Progenitor cell of endocrine pancreas (in vitro differentiated cells): ENCODE results near the gene TMC6. TPM values are rescaled to one million over a fixed set of nuclear protein-coding genes. Genes with fewer than 3 reads are reported as not detected.
A peak's percentile ranks its signal among the peaks of the same experiment; 100 is the strongest.

Experiments
- DNase-seq: peaks from one replicate; pipeline ENCODE4 v3.0.0; 2021; ENCODE audit warnings: low spot score; ENCODE audit not compliant: unreplicated experiment
- H3K27ac Mint-ChIP-seq: 2 replicates; pipeline ENCODE4 v1.8.0; 2021; ENCODE audit warnings: mild to moderate bottlenecking, moderate library complexity, mixed read lengths
- H3K27me3 Mint-ChIP-seq: 2 replicates; pipeline ENCODE4 v1.8.0; 2021; ENCODE audit warnings: mixed read lengths
- H3K36me3 Mint-ChIP-seq: 2 replicates; pipeline ENCODE4 v1.8.0; 2022; ENCODE audit warnings: mixed read lengths; ENCODE audit not compliant: insufficient read depth
- H3K4me1 Mint-ChIP-seq: 2 replicates; pipeline ENCODE4 v1.8.0; 2021; ENCODE audit warnings: low read depth, mixed read lengths
- H3K4me3 Mint-ChIP-seq: 2 replicates; pipeline ENCODE4 v1.8.0; 2021; ENCODE audit warnings: low read depth, mild to moderate bottlenecking, moderate library complexity, mixed read lengths
- H3K9me3 Mint-ChIP-seq: 2 replicates; pipeline ENCODE4 v1.8.0; 2021; ENCODE audit warnings: low read depth, mixed read lengths
- total RNA-seq: library from RNA; stranded (reverse); gene quantifications from 2 replicates; pipeline ENCODE4 v1.2.1, GENCODE V29; 2021
- TF ChIP-seq, protein P1 (sequence below): fragments of 200-600 bp; sonication (generic); IDR thresholded peaks from one replicate; pipeline ENCODE4 v1.5.0; 2021; ENCODE audit warnings: antibody characterized with exemption, mild to moderate bottlenecking; ENCODE audit not compliant: unreplicated experiment

The TMC6 gene
- total RNA-seq, 1 donor from 2014 or later: 134 TPM

GRCh38 chr17:78103311-78103710 is 25.2 kb downstream of the TMC6 start:
- Mint-ChIP-seq H3K36me3 (peaks cover 45% of the 10 kb centered on the region), H3K4me1 (peaks cover 1% of the 10 kb centered on the region), H3K9me3 (peaks cover 16% of the 10 kb centered on the region), H3K27ac (no peak overlapping the region), H3K27me3 (no peaks in the 10 kb centered on the region), H3K4me3 (no peak overlapping the region)
- TF ChIP-seq, protein P1, sequence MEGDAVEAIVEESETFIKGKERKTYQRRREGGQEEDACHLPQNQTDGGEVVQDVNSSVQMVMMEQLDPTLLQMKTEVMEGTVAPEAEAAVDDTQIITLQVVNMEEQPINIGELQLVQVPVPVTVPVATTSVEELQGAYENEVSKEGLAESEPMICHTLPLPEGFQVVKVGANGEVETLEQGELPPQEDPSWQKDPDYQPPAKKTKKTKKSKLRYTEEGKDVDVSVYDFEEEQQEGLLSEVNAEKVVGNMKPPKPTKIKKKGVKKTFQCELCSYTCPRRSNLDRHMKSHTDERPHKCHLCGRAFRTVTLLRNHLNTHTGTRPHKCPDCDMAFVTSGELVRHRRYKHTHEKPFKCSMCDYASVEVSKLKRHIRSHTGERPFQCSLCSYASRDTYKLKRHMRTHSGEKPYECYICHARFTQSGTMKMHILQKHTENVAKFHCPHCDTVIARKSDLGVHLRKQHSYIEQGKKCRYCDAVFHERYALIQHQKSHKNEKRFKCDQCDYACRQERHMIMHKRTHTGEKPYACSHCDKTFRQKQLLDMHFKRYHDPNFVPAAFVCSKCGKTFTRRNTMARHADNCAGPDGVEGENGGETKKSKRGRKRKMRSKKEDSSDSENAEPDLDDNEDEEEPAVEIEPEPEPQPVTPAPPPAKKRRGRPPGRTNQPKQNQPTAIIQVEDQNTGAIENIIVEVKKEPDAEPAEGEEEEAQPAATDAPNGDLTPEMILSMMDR: no peak
- no peak for DNase-seq

DNA sequence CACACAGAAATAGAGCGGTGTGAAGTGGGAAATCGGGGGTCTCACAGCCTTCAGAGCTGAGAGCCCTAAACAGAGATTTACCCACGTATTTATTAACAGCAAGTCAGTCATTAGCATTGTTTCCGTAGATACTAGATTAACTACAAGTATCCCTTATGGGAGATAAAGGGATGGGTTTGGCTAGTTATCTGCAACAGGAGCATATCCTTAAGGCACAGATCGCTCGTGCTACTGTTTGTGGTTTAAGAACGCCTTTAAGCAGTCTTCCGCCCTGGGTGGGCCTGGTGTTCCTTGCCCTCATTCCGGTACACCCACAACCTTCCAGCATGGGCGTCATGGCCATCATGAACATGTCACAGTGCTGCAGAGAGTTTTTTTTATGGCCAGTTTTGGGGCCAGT is 27.0 kb downstream of the TMC6 start:
- Mint-ChIP-seq H3K36me3 (peaks cover 55% of the 10 kb centered on the region), H3K9me3 (peaks cover 16% of the 10 kb centered on the region), H3K4me1 (peaks cover 1% of the 10 kb centered on the region), H3K4me3 (no peak overlapping the region), H3K27ac (peak overlapping the region; percentile 17), H3K27me3 (no peaks in the 10 kb centered on the region)
- DNase-seq: no peak
- TF ChIP-seq, protein P1: no peak

- TF ChIP-seq, protein P1: no peak
- peaks cover 16% of the 10 kb centered on the region for H3K9me3 Mint-ChIP-seq
- peak overlapping the region; percentile 17 for H3K27ac Mint-ChIP-seq
- DNase-seq: no peak
- peaks cover 59% of the 10 kb centered on the region for H3K36me3 Mint-ChIP-seq
- H3K27me3 Mint-ChIP-seq: no peaks in the 10 kb centered on the region
- peaks cover 1% of the 10 kb centered on the region for H3K4me1 Mint-ChIP-seq
- no peak overlapping the region for H3K4me3 Mint-ChIP-seq
These were observed 27.4 kb downstream of the TMC6 start for GRCh38 chr17:78101112-78101511.

DNA sequence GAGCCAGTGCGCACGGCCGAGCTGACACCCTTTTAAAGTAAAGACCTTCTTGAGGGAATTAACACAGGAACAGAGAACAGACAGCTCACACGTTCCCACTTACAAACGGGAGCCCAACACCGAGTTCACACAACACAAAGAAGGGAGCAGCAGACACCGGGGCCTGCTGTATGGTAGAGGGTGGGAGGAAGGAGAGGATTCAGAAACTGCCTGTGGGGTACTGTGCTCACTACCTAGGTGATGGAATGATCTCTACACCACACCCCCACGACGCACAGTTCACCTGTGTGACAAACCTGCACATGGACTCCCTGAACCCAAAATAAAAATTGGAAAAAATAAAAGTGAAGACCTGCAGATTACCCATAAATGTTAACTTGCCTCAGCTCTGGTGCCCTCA is 32.5 kb downstream of the TMC6 start:
- Mint-ChIP-seq H3K27me3 (no peaks in the 10 kb centered on the region), H3K4me1 (no peaks in the 10 kb centered on the region), H3K4me3 (no peak overlapping the region), H3K36me3 (peaks cover 56% of the 10 kb centered on the region), H3K9me3 (peaks cover 8% of the 10 kb centered on the region), H3K27ac (no peak overlapping the region)
- TF ChIP-seq, protein P1: no peak
- no peak for DNase-seq

- Mint-ChIP-seq H3K36me3 (peaks cover 51% of the 10 kb centered on the region), H3K27ac (peak overlapping the region; percentile 64), H3K27me3 (no peaks in the 10 kb centered on the region), H3K4me3 (no peak overlapping the region), H3K4me1 (no peaks in the 10 kb centered on the region), H3K9me3 (peaks cover 6% of the 10 kb centered on the region)
- no peak for DNase-seq
- TF ChIP-seq, protein P1: no peak
These were observed 33.5 kb downstream of the TMC6 start for GRCh38 chr17:78095035-78095434.
